ENCODE results near the gene GCM1.

Gene GCM1

GRCh38 chr6:53171605-53172467, 23.2 kb upstream of the GCM1 start (continued):
- no peak for TF ChIP-seq ZSCAN18 (tag by site-specific recombination; IDR thresholded peaks at IDR 0.05)
- TF ChIP-seq PATZ1 (tag by site-specific recombination; IDR thresholded peaks at IDR 0.05), result no peak
- TF ChIP-seq ZNF416 (tag by site-specific recombination; IDR thresholded peaks at IDR 0.05), result no peak
- TF ChIP-seq ZNF112 (tag by site-specific recombination; IDR thresholded peaks at IDR 0.05), result no peak
- no peak for TF ChIP-seq ZBTB11 (tag by site-specific recombination; conservative IDR thresholded peaks at IDR 0.05; ENCODE audit: low read depth)
- TF ChIP-seq ZNF658 (tag by site-specific recombination; IDR thresholded peaks at IDR 0.05), result no peak
- no peak for TF ChIP-seq HOXD13 (CRISPR knock-in tag; IDR thresholded peaks at IDR 0.05; ENCODE audit: borderline replicate concordance)
- TF ChIP-seq KLF7 (tag by site-specific recombination; IDR thresholded peaks at IDR 0.05; ENCODE audit: borderline replicate concordance), result no peak
- TF ChIP-seq ZNF585B (tag by site-specific recombination; IDR thresholded peaks at IDR 0.05), result no peak
- no peak for TF ChIP-seq ZNF16 (tag by site-specific recombination; IDR thresholded peaks at IDR 0.05; ENCODE audit: low read depth)
- TF ChIP-seq ZBTB49 (tag by site-specific recombination; IDR thresholded peaks at IDR 0.05; ENCODE audit: low read depth), result no peak
- no peak for TF ChIP-seq HOXA7 (CRISPR knock-in tag; IDR thresholded peaks at IDR 0.05; ENCODE audit: borderline replicate concordance)
- TF ChIP-seq ZNF148 (tag by site-specific recombination; IDR thresholded peaks at IDR 0.05; ENCODE audit: borderline replicate concordance), result no peak
- TF ChIP-seq ZBTB1 (tag by site-specific recombination; IDR thresholded peaks at IDR 0.05), result no peak
- TF ChIP-seq ZNF843 (tag by site-specific recombination; IDR thresholded peaks at IDR 0.05), result no peak
- TF ChIP-seq MEIS1 (CRISPR knock-in tag; IDR thresholded peaks at IDR 0.05; ENCODE audit: borderline replicate concordance), result no peak
- TF ChIP-seq SP7 (tag by site-specific recombination; IDR thresholded peaks at IDR 0.05), result peak; percentile 56
- TF ChIP-seq ZNF707 (tag by site-specific recombination; IDR thresholded peaks at IDR 0.05), result no peak
- no peak for TF ChIP-seq ZNF777 (tag by site-specific recombination; IDR thresholded peaks at IDR 0.05; ENCODE audit: borderline replicate concordance)
- no peak for TF ChIP-seq ZNF398 (tag by site-specific recombination; IDR thresholded peaks at IDR 0.05)
- TF ChIP-seq BCL11A (tag by site-specific recombination; IDR thresholded peaks at IDR 0.05; ENCODE audit: low read depth), result no peak
- peak; percentile 86 for TF ChIP-seq ZNF660 (tag by site-specific recombination; IDR thresholded peaks at IDR 0.05)
- TF ChIP-seq ZNF211 (tag by site-specific recombination; IDR thresholded peaks at IDR 0.05; ENCODE audit: low read depth), result no peak
- no peak for TF ChIP-seq ZNF341 (tag by site-specific recombination; IDR thresholded peaks at IDR 0.05; ENCODE audit: low read depth)
- TF ChIP-seq ZNF133 (tag by site-specific recombination; IDR thresholded peaks at IDR 0.05), result no peak
- no peak for TF ChIP-seq ZNF174 (tag by site-specific recombination; IDR thresholded peaks at IDR 0.05)

Measured in HEK293 (cell line).